Keratinocyte (primary cell): ENCODE measurements around the gene GCFC2. TPM values are rescaled to one million over a fixed set of nuclear protein-coding genes. Genes with fewer than 3 reads are reported as not detected.

ENCODE experiments used
- DNase-seq: peaks from one replicate; pipeline ENCODE4 v3.0.0-alpha.2; 2011; ENCODE audit warnings: low read depth, missing footprints, low spot score
- FAIRE-seq: peaks from 2 replicates; lab custom pipeline; 2011; peaks lifted over from hg19 to GRCh38; lab: Jason Lieb, UNC
- H2AFZ ChIP-seq: 2 replicates; pipeline ENCODE4 v1.6.0; 2012; ENCODE audit warnings: low read length, control low read depth, inconsistent platforms; ENCODE audit not compliant: control insufficient read depth
- H3K27ac ChIP-seq: 2 replicates; pipeline ENCODE4 v1.5.1; 2011; ENCODE audit warnings: low read length; ENCODE audit not compliant: control insufficient read depth, insufficient read depth
- H3K27me3 ChIP-seq: 3 replicates; pipeline ENCODE4 v1.6.0; 2011; ENCODE audit warnings: low read length; ENCODE audit not compliant: control insufficient read depth, insufficient read depth; ENCODE audit errors: extremely low read depth
- H3K36me3 ChIP-seq, 2 experiments: 2 replicates in 1 of 2; 3 replicates in 1 of 2; pipeline ENCODE4 v1.5.1; 2011; ENCODE audit warnings: low read length in 2 of 2, mild to moderate bottlenecking in 1 of 2; ENCODE audit not compliant: control insufficient read depth in 2 of 2, insufficient read depth in 2 of 2; ENCODE audit errors: extremely low read depth in 1 of 2
- H3K4me1 ChIP-seq: 3 replicates; pipeline ENCODE4 v1.5.1; 2011; ENCODE audit warnings: low read length; ENCODE audit not compliant: control insufficient read depth, insufficient read depth; ENCODE audit errors: extremely low read depth
- H3K4me2 ChIP-seq: 3 replicates; pipeline ENCODE4 v1.6.0; 2011; ENCODE audit warnings: low read depth, low read length; ENCODE audit not compliant: control insufficient read depth, insufficient read depth; ENCODE audit errors: extremely low read depth
- H3K4me3 ChIP-seq, 3 experiments: fragments of 200-600 bp in 1 of 3; sonication (generic) in 1 of 3; 2 replicates in 2 of 3; 3 replicates in 1 of 3; pipeline ENCODE4 v1.5.1; 2011 to 2016; ENCODE audit warnings: low read length in 3 of 3, mild to moderate bottlenecking in 3 of 3, control low read depth in 2 of 3, inconsistent platforms in 1 of 3, low read depth in 1 of 3, mixed read lengths in 1 of 3, mixed run types in 1 of 3, moderate library complexity in 1 of 3; ENCODE audit not compliant: control insufficient read depth in 2 of 3, insufficient read depth in 2 of 3; ENCODE audit errors: extremely low read depth in 1 of 3
- H3K79me2 ChIP-seq: 2 replicates; pipeline ENCODE4 v1.6.0; 2012; ENCODE audit warnings: low read length; ENCODE audit not compliant: control insufficient read depth, insufficient read depth
- H3K9ac ChIP-seq: 3 replicates; pipeline ENCODE4 v1.6.0; 2011; ENCODE audit warnings: low read length; ENCODE audit not compliant: control insufficient read depth, insufficient read depth; ENCODE audit errors: extremely low read depth
- H3K9me1 ChIP-seq: 3 replicates; pipeline ENCODE4 v1.6.0; 2011; ENCODE audit warnings: low read length; ENCODE audit not compliant: control insufficient read depth, insufficient read depth; ENCODE audit errors: extremely low read depth
- H3K9me3 ChIP-seq: 2 replicates; pipeline ENCODE4 v1.5.1; 2012; ENCODE audit warnings: low read depth, low read length; ENCODE audit not compliant: control insufficient read depth
- H4K20me1 ChIP-seq: 3 replicates; pipeline ENCODE4 v1.6.0; 2011; ENCODE audit warnings: low read length; ENCODE audit not compliant: control insufficient read depth, insufficient read depth; ENCODE audit errors: extremely low read depth
- EZH2 ChIP-seq: IDR thresholded peaks from one replicate; pipeline ENCODE4 v1.6.1; 2012; ENCODE audit warnings: inconsistent platforms, mild to moderate bottlenecking, low read length, moderate library complexity
- dilution Hi-C: fragments of 300-500 bp; cut with MboI; formaldehyde crosslinking; loops from one replicate; pipeline ENCODE4 v1.7.0; 2020; ENCODE audit warnings: low sequenced_read_pairs; ENCODE audit not compliant: extremely low pct_ligation_motif_present
- polyA plus RNA-seq, 5 experiments: library from polyadenylated mRNA; depleted of rRNA in 3 of 5; stranded (reverse) in 3 of 5; stranded (forward) in 1 of 5; unstranded in 1 of 5; fragments of >200 nt; gene quantifications; 1 replicate in 1 of 5; 2 replicates in 3 of 5; 3 replicates in 1 of 5; pipeline versions ENCODE4 v1.2.1 to v1.2.3, GENCODE V29; 2011 to 2012; ENCODE audit warnings: missing spikeins in 2 of 5, low read depth in 1 of 5, low replicate concordance in 1 of 5
- TF ChIP-seq, protein P1 (sequence below), 3 experiments: IDR thresholded peaks in 1 of 3; conservative IDR thresholded peaks in 1 of 3; optimal IDR thresholded peaks in 1 of 3; 2 replicates in 2 of 3; 3 replicates in 1 of 3; pipeline versions ENCODE3 to v1.5.1; 2011; ENCODE audit warnings: low read length in 3 of 3, mild to moderate bottlenecking in 3 of 3, moderate library complexity in 2 of 3, control low read depth in 1 of 3, inconsistent platforms in 1 of 3; ENCODE audit not compliant: insufficient read depth in 2 of 3; ENCODE audit errors: extremely low read depth in 1 of 3

The GCFC2 gene
- polyA plus RNA-seq, 1 donor (not counting 4 experiments of a cell fraction or from before 2014, with no cell fraction given), result 17.0 TPM

DNA sequence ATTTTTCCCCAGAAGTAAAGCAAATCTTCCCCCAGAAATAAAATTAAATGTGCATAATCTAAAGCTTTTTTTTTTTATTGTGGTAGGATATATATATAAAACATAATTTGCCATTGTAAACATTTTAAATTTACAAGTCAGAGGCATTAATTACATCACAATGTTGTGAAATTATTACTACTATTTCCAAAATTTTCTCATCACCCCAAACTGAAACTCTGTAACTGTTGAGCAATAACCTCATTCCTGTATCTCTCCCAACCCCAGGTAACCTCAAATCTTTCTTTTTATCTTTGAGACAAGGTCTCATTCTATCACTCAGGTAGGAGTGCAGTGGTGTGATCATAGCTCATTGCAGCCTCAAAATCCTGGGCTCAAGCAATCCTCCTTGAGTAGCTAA, 52.9 kb downstream of the GCFC2 start:
- no peak overlapping the region for H3K4me3 ChIP-seq
- no peak for DNase-seq
- FAIRE-seq, result no peak
- no peak for TF ChIP-seq EZH2
- TF ChIP-seq, protein P1, sequence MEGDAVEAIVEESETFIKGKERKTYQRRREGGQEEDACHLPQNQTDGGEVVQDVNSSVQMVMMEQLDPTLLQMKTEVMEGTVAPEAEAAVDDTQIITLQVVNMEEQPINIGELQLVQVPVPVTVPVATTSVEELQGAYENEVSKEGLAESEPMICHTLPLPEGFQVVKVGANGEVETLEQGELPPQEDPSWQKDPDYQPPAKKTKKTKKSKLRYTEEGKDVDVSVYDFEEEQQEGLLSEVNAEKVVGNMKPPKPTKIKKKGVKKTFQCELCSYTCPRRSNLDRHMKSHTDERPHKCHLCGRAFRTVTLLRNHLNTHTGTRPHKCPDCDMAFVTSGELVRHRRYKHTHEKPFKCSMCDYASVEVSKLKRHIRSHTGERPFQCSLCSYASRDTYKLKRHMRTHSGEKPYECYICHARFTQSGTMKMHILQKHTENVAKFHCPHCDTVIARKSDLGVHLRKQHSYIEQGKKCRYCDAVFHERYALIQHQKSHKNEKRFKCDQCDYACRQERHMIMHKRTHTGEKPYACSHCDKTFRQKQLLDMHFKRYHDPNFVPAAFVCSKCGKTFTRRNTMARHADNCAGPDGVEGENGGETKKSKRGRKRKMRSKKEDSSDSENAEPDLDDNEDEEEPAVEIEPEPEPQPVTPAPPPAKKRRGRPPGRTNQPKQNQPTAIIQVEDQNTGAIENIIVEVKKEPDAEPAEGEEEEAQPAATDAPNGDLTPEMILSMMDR (optimal IDR thresholded peaks at IDR 0.05 in 1 of 3, IDR thresholded peaks at IDR 0.05 in 1 of 3, conservative IDR thresholded peaks at IDR 0.05 in 1 of 3; ENCODE audit: extremely low read depth in 1 of 3, insufficient read depth in 2 of 3, low read length in 3 of 3), result no peak
- H3K4me2 ChIP-seq, result no peak overlapping the region
- H3K27me3 ChIP-seq, result no peaks in the 10 kb centered on the region
- H2AFZ ChIP-seq, result no peak overlapping the region
- peaks cover 3% of the 10 kb centered on the region for H3K79me2 ChIP-seq
- dilution Hi-C loops, result no loop called here
- H4K20me1 ChIP-seq, result peaks cover 5% of the 10 kb centered on the region
- no peaks in the 10 kb centered on the region for H3K4me1 ChIP-seq
- H3K9ac ChIP-seq, result no peak overlapping the region
- H3K27ac ChIP-seq, result no peak overlapping the region
- H3K36me3 ChIP-seq, result peaks cover 20 to 21% of the 10 kb centered on the region in 2 experiments
- no peaks in the 10 kb centered on the region for H3K9me1 ChIP-seq
- no peaks in the 10 kb centered on the region for H3K9me3 ChIP-seq

DNA sequence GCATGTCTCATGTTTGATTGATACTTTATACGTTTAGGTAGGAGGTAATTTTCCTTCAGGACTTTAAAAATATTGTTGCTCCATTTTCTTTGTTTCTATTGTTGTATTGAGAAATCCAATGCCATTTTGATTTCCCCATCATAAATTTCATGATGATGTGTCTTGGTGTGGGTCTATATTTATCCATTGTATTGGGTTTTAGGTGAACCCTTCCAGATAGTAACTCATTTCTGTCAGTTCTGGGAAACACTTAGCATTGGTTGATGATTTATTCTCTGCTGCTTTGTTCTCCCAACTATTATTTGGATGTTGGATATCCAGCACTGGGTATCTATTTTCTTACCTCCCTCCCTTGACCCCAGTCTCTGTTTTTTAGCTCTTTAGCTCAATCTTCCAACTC, 54.2 kb downstream of the GCFC2 start:
- Histone ChIP-seq H4K20me1 (peaks cover 5% of the 10 kb centered on the region), H3K4me2 (no peak overlapping the region), H3K9me3 (no peaks in the 10 kb centered on the region), H3K36me3 (peaks cover 19 to 24% of the 10 kb centered on the region in 2 experiments), H3K9ac (no peak overlapping the region), H3K27me3 (no peaks in the 10 kb centered on the region), H3K4me1 (no peaks in the 10 kb centered on the region), H3K4me3 (no peak overlapping the region), H3K9me1 (no peaks in the 10 kb centered on the region), H3K27ac (no peak overlapping the region), H3K79me2 (peaks cover 3% of the 10 kb centered on the region), H2AFZ (no peak overlapping the region)
- TF ChIP-seq, protein P1 (optimal IDR thresholded peaks at IDR 0.05 in 1 of 3, IDR thresholded peaks at IDR 0.05 in 1 of 3, conservative IDR thresholded peaks at IDR 0.05 in 1 of 3; ENCODE audit: extremely low read depth in 1 of 3, insufficient read depth in 2 of 3, low read length in 3 of 3), result no peak
- no peak for TF ChIP-seq EZH2
- FAIRE-seq, result no peak
- DNase-seq, result no peak
- dilution Hi-C loops, result no loop called here
